CD14-positive monocyte (primary cell): ENCODE results near the gene B4GALT2. TPM values are rescaled to one million over a fixed set of nuclear protein-coding genes. Genes with fewer than 3 reads are reported as not detected.

Source experiments
- DNase-seq, 3 donors: peaks; one replicate each; pipeline ENCODE4 v3.0.0-alpha.2; 2011 to 2022
- H2AFZ ChIP-seq: 2 replicates; pipeline ENCODE4 v1.6.0; 2012; ENCODE audit warnings: mild to moderate bottlenecking, low read depth, low read length, inconsistent platforms; ENCODE audit not compliant: insufficient read depth, poor library complexity, severe bottlenecking
- H3K27ac ChIP-seq, 2 donors: 1 replicate in 1 of 2; 2 replicates in 1 of 2; pipeline ENCODE4 v1.5.1; 2012 to 2013; ENCODE audit warnings: low read length in 2 of 2, control low read depth in 1 of 2, inconsistent platforms in 1 of 2, low read depth in 1 of 2, mild to moderate bottlenecking in 1 of 2
- H3K27me3 ChIP-seq, 2 donors: one replicate each; pipeline versions ENCODE4 v1.6.0 to v1.6.1; 2011 to 2013; ENCODE audit warnings: low read length in 2 of 2; ENCODE audit not compliant: control insufficient read depth in 2 of 2, insufficient read depth in 2 of 2
- H3K36me3 ChIP-seq, 2 donors: replicated peaks in 1 of 2; 1 replicate in 1 of 2; 2 replicates in 1 of 2; pipeline versions ENCODE4 v1.5.1 to v1.6.1; 2012 to 2013; ENCODE audit warnings: low read length in 2 of 2, control low read depth in 1 of 2, inconsistent platforms in 1 of 2, mild to moderate bottlenecking in 1 of 2; ENCODE audit not compliant: insufficient read depth in 2 of 2, control insufficient read depth in 1 of 2
- H3K4me1 ChIP-seq, 2 donors: 1 replicate in 1 of 2; 2 replicates in 1 of 2; pipeline versions ENCODE4 v1.5.1 to v1.6.1; 2012 to 2013; ENCODE audit warnings: low read length in 2 of 2, control low read depth in 1 of 2, inconsistent platforms in 1 of 2, mild to moderate bottlenecking in 1 of 2, moderate library complexity in 1 of 2; ENCODE audit not compliant: insufficient read depth in 2 of 2, control insufficient read depth in 1 of 2
- H3K4me2 ChIP-seq: replicated peaks from 2 replicates; pipeline ENCODE3; 2012; ENCODE audit warnings: low read length, moderate library complexity, mild to moderate bottlenecking; ENCODE audit not compliant: poor library complexity, severe bottlenecking; ENCODE audit errors: extremely low read depth
- H3K4me3 ChIP-seq, 3 experiments: fragments of 200-600 bp in 1 of 3; sonication (generic) in 1 of 3; replicated peaks in 1 of 3; 1 replicate in 2 of 3; 2 replicates in 1 of 3; pipeline ENCODE4 v1.5.1; 2011 to 2013; ENCODE audit warnings: low read length in 3 of 3, mild to moderate bottlenecking in 3 of 3, control low read depth in 2 of 3, low read depth in 2 of 3, inconsistent platforms in 1 of 3, moderate library complexity in 1 of 3
- H3K79me2 ChIP-seq: 2 replicates; pipeline ENCODE4 v1.6.0; 2012; ENCODE audit warnings: mild to moderate bottlenecking, control low read depth, inconsistent platforms, low read length, moderate library complexity; ENCODE audit not compliant: insufficient read depth
- H3K9ac ChIP-seq: 2 replicates; pipeline ENCODE4 v1.6.0; 2017; ENCODE audit warnings: low read length, mild to moderate bottlenecking; ENCODE audit not compliant: insufficient read depth, poor library complexity, severe bottlenecking
- H3K9me3 ChIP-seq, 2 donors: replicated peaks in 1 of 2; 1 replicate in 1 of 2; 2 replicates in 1 of 2; pipeline versions ENCODE4 v1.5.1 to v1.6.1; 2012 to 2013; ENCODE audit warnings: low read length in 2 of 2, control low read depth in 1 of 2; ENCODE audit not compliant: control insufficient read depth in 1 of 2, insufficient read depth in 1 of 2
- H4K20me1 ChIP-seq: 2 replicates; pipeline ENCODE4 v1.6.0; 2012; ENCODE audit warnings: mild to moderate bottlenecking, low read length, control low read depth, moderate library complexity; ENCODE audit not compliant: insufficient read depth
- H3K27ac Mint-ChIP-seq, 7 donors: one replicate each; pipeline ENCODE4 v1.8.0; 2020; ENCODE audit warnings: mild to moderate bottlenecking in 7 of 7, mixed read lengths in 7 of 7, moderate library complexity in 6 of 7, inconsistent platforms in 2 of 7
- H3K27me3 Mint-ChIP-seq, 3 donors: one replicate each; pipeline ENCODE4 v1.8.0; 2021 to 2022; ENCODE audit warnings: low read depth in 3 of 3, mild to moderate bottlenecking in 3 of 3, mixed read lengths in 3 of 3, moderate library complexity in 3 of 3, inconsistent platforms in 1 of 3
- H3K36me3 Mint-ChIP-seq, 2 donors: one replicate each; pipeline ENCODE4 v1.8.0; 2020; ENCODE audit warnings: mixed read lengths in 2 of 2, inconsistent platforms in 1 of 2, mild to moderate bottlenecking in 1 of 2
- H3K4me1 Mint-ChIP-seq: one replicate; pipeline ENCODE4 v1.8.0; 2020; ENCODE audit warnings: mild to moderate bottlenecking, mixed read lengths
- H3K4me3 Mint-ChIP-seq, 2 donors: one replicate each; pipeline ENCODE4 v1.8.0; 2020; ENCODE audit warnings: mild to moderate bottlenecking in 2 of 2, mixed read lengths in 2 of 2, moderate library complexity in 1 of 2
- H3K9me3 Mint-ChIP-seq, 7 donors: one replicate each; pipeline ENCODE4 v1.8.0; 2020 to 2022; ENCODE audit warnings: mixed read lengths in 7 of 7, mild to moderate bottlenecking in 6 of 7, moderate library complexity in 6 of 7, inconsistent platforms in 2 of 7
- WGBS: methylation state at CpG from one replicate; pipeline ENCODE4 v1.1.5; 2013; ENCODE audit warnings: missing lambda C conversion rate; ENCODE audit not compliant: insufficient coverage; 5-methylcytosine and 5-hydroxymethylcytosine counted together
- intact Hi-C, 2 donors: fragments of 100-400 bp; cut with micrococcal nuclease; formaldehyde crosslinking; loops; one replicate each; pipeline versions ENCODE4 v1.15.0 to v1.15.1; 2023
- polyA plus RNA-seq, 3 donors: library from polyadenylated mRNA; depleted of rRNA in 1 of 3; unstranded in 2 of 3; stranded (reverse) in 1 of 3; fragments of 300-500 nt in 2 of 3; fragments of >200 nt in 1 of 3; fragmentation: Illumina TruSeq in 2 of 3; gene quantifications; 1 replicate in 2 of 3; 2 replicates in 1 of 3; pipeline ENCODE4 v1.2.3, GENCODE V29; 2012 to 2021
- TF ChIP-seq, protein P1 (sequence below): fragments of 200-600 bp; IDR thresholded peaks from one replicate; pipeline ENCODE4 v1.8.0; 2022; ENCODE audit warnings: antibody characterized with exemption, mild to moderate bottlenecking

B4GALT2 gene
- polyA plus RNA-seq, 3 donors = 0.30 to 0.35 TPM; not detected in 1

DNA sequence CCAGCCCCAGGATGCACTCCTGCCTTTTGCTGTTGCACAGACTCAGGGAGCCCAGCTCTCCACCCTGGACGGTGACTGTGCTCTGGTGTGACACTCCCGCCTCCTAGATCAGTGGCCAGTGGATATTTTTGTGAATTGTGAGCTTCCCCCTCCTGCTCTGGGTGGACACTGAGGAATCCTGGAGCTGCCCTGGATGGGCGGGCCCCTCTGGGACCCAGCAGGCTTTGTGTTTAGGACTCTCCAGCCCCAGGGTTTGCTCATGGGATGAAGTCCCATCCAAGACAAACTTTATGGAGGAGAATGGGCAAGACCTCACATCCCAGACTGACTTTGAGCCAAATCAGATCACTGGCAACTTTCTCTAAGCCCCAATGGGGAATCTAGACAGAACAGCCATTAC, 36.2 kb downstream of the B4GALT2 start:
- H3K4me3 ChIP-seq = no peak overlapping the region
- no peaks in the 10 kb centered on the region for H3K27me3 ChIP-seq
- no peak overlapping the region for H2AFZ ChIP-seq
- no peaks in the 10 kb centered on the region for H3K4me1 ChIP-seq
- no peaks in the 10 kb centered on the region for H3K9me3 ChIP-seq
- H3K27ac Mint-ChIP-seq = no peak overlapping the region
- TF ChIP-seq, protein P1, sequence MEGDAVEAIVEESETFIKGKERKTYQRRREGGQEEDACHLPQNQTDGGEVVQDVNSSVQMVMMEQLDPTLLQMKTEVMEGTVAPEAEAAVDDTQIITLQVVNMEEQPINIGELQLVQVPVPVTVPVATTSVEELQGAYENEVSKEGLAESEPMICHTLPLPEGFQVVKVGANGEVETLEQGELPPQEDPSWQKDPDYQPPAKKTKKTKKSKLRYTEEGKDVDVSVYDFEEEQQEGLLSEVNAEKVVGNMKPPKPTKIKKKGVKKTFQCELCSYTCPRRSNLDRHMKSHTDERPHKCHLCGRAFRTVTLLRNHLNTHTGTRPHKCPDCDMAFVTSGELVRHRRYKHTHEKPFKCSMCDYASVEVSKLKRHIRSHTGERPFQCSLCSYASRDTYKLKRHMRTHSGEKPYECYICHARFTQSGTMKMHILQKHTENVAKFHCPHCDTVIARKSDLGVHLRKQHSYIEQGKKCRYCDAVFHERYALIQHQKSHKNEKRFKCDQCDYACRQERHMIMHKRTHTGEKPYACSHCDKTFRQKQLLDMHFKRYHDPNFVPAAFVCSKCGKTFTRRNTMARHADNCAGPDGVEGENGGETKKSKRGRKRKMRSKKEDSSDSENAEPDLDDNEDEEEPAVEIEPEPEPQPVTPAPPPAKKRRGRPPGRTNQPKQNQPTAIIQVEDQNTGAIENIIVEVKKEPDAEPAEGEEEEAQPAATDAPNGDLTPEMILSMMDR = no peak
- no peak for DNase-seq
- H3K4me1 Mint-ChIP-seq = peaks cover 4% of the 10 kb centered on the region
- no peaks in the 10 kb centered on the region for H4K20me1 ChIP-seq
- H3K9me3 Mint-ChIP-seq = no peaks in the 10 kb centered on the region
- H3K36me3 Mint-ChIP-seq = no peaks in the 10 kb centered on the region
- no peaks in the 10 kb centered on the region for H3K36me3 ChIP-seq
- no peak overlapping the region for H3K4me2 ChIP-seq
- intact Hi-C loops = no loop called here
- WGBS = 83% methylated on average over 2 of the region's 3 CpGs
- no peak overlapping the region for H3K9ac ChIP-seq
- H3K79me2 ChIP-seq = no peaks in the 10 kb centered on the region
- no peak overlapping the region for H3K4me3 Mint-ChIP-seq
- no peak overlapping the region for H3K27ac ChIP-seq
- H3K27me3 Mint-ChIP-seq = peaks cover 1 to 11% (median 2%) of the 10 kb centered on the region in 3 donors

DNA sequence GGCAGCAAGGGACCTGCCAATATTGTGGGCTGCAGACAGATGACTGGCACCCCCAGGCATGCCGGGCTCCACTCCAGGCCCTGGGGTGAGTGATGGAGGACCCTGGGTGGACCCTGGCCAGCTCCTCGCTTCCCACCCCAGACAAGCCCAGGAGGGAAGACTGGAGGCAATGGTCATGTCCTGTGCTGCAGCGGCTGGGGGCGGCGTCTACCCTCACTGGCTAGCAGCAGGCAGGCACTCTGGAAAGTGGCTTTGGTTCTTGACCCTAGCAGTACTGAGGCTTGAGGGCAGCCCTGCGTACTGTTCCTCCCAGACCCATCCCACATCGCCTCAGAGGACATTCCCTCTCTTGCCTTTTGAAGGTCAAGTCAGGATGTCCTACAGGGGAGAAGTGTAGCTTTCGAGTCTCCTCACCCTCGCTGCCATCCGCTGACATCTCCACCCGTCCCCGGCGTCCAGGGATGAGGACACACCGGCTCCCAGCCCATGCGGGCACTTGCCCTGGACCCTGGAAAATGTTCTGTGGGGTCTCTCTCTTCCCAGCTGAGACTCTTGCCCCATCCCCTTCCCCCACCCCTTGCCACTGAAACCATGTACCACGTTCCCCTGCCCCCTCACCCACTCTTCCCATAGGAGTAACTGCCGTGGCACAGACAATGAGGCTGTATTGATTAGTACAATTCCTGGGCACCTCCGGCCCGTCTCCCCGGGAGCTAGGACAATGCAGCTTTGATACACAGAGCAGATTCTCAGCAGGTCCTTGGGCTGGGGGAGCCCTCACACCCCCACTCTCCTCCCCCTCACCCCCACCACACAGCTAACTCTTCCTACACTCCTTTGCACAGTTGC, 37.3 kb downstream of the B4GALT2 start:
- Histone ChIP-seq H3K79me2 (no peaks in the 10 kb centered on the region), H3K4me1 (no peaks in the 10 kb centered on the region), H3K4me2 (no peak overlapping the region), H4K20me1 (no peaks in the 10 kb centered on the region), H3K27ac (no peak overlapping the region), H3K4me3 (no peak overlapping the region), H3K27me3 (no peaks in the 10 kb centered on the region), H2AFZ (no peak overlapping the region), H3K9me3 (no peaks in the 10 kb centered on the region), H3K9ac (no peak overlapping the region), H3K36me3 (no peaks in the 10 kb centered on the region)
- H3K9me3 Mint-ChIP-seq = no peaks in the 10 kb centered on the region
- intact Hi-C loops = no loop called here
- TF ChIP-seq, protein P1 = no peak
- DNase-seq = no peak
- H3K27me3 Mint-ChIP-seq = peaks cover 1 to 11% (median 2%) of the 10 kb centered on the region in 3 donors
- no peaks in the 10 kb centered on the region for H3K36me3 Mint-ChIP-seq
- 95% methylated on average over 16 of the region's 20 CpGs for WGBS
- H3K27ac Mint-ChIP-seq = no peak overlapping the region
- no peak overlapping the region for H3K4me3 Mint-ChIP-seq
- H3K4me1 Mint-ChIP-seq = peaks cover 4% of the 10 kb centered on the region
